HG03066 (cell line): ENCODE data around the gene D2HGDH.
"Not testable (repeated sequence)": the region's sequence is repeated elsewhere in the genome, so short reads cannot be mapped to it uniquely, and the experiment has no call there.

Experiments
- ATAC-seq: cut with Tn5 transposase; IDR thresholded peaks from one replicate; pipeline ENCODE4 v1.9.1; 2021; ENCODE audit warnings: low read depth; ENCODE audit not compliant: unreplicated experiment

Gene D2HGDH

DNA sequence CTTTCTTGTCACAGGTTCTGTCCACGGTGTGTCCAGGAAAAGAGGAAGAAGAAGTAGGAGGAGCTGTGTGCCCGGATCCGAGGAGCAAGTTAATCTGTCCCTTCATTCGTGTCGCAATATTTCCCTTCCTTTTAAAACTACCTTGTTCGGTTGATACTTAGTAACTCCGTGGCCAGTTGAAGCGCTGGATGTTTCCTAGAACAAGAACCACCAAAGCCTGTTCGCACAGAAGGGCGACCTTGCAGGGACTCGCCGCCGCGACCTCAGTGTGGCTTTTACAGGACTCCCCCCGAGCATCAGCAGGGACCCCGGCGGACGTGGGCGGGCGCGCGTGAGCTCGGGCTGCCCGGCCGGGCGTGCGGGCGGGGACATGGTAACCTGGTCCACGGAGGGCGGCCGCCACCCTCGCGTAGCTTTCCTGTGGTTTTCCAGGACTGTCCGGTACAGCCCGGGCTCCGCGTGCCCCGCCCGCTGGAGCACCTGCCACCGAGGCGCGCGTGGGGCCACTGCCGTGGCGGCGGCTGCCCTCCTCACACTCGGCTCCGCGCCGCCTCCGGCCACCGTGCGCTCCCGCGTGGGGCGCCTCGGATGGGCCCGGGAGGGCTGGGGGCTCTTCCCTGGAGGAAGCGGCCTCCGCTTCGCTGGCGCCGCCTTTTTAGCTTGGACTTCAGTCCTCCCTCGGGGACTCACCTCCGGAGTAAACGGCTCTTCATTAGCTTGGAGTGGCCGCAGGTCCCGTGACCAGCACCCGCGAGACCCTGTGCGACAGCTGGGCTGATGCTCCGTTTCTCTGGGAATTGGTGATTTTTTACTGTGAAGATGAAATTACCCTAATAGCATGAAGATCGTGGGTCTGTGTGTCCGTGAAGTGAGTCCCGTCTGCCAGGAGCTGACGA lies 9.2 kb upstream of the D2HGDH start:
- ATAC-seq = no peak

DNA sequence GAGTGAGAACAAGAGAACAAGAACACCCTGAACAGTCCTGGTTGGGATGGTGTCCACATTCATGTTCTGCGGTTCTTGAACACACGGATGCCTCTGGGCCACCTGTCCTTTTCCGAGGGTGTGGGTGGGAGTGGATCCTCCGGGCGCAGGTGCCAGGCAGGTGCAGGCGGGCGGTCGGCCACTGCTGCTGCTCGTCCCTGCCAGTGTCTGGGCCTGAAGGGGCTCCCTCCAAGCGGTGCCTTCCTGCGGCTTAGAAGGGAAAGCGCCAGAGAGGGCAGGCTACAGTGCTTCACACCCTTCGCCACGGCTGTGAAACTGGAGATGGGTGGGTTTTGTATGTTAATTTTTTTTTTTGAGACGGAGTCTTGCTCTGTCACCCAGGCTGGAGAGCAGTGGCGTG lies 8.0 kb upstream of the D2HGDH start:
- ATAC-seq = no peak

DNA sequence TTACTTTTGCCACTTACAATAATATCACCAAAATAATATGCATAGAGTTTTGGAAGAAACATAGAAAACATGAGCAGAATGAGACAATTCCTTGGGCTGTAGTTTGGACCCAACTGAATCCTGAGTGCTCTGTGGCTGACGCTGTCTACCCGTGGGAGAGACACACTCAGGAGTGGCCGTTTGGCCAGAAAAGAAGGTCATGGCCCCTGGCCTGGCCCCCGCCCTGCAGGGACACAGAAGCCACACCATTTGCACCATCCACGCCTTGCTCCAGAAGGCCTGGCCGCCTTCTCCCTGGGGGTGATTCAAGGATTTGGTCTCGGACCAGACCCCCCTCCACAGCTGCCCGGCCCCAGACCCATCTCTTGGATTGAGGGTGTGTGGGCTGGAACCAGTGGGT lies 6.4 kb upstream of the D2HGDH start:
- ATAC-seq = no peak

DNA sequence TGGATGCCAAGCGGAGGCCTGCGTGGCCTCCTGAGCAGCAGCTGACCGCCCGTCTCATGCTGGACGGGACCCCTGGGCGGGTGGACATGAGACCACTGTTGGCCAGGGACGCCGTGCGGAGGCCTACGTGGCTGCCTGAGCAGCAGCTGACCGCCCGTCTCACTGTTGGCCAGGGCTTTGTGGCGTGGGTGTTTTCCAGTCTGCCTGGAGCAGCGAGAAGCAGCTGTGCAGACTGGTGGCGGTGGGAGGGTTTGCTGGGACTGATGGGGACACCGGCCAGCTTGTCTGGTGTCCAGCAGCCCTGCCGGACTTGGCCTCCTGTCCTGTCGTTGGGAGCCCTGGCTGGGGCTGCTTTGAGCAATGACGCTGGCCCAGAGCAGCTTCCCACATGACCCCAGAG lies 5.8 kb upstream of the D2HGDH start:
- no peak for ATAC-seq

DNA sequence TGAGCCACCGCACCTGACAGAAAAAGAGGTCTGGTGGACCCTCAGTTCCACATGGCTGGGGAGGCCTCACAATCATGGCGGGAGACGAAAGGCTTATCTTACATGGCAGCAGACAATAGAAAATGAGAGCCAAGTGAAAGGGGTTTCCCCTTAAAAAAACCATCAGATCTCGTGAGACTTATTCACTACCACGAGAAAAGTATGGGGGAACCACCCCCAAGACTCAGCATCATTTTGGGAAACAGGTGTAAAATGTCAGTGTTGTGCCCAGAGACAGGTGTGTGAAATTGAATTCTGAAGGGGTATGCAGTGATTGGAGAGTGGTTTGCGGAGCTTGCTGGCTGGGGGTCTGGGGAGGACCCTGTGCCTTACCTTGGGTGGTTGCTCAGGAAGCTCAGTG lies 4.6 kb upstream of the D2HGDH start:
- no peak for ATAC-seq

DNA sequence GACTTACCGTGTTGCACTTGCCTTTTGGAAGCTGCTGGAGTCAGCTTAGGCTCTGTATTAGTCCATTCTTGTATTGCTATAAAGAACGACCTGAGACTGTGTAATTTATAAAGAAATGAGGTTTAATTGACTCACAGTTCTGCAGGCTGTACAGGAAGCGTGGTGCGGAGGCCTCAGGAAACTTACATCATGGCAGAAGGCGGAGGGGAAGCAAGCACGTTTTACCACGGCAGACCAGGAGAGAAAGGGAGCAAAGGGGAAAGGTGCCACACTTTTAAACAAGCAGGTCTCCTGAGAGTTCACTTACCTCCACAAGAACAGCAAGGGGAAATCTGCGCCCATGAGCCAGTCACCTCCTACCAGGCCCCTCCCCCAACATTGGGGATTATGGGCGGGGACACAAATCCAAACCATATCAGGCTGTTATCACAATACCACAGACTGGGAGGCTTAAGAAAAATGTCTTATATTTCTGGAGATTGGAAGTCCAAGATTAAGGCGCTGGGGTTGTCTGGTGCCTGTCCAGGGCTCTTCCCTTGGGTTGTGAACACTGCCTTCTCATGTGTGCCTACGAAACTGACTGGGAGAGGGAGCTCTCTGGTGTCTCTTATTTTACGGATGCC lies 3.6 kb upstream of the D2HGDH start:
- no peak for ATAC-seq

DNA sequence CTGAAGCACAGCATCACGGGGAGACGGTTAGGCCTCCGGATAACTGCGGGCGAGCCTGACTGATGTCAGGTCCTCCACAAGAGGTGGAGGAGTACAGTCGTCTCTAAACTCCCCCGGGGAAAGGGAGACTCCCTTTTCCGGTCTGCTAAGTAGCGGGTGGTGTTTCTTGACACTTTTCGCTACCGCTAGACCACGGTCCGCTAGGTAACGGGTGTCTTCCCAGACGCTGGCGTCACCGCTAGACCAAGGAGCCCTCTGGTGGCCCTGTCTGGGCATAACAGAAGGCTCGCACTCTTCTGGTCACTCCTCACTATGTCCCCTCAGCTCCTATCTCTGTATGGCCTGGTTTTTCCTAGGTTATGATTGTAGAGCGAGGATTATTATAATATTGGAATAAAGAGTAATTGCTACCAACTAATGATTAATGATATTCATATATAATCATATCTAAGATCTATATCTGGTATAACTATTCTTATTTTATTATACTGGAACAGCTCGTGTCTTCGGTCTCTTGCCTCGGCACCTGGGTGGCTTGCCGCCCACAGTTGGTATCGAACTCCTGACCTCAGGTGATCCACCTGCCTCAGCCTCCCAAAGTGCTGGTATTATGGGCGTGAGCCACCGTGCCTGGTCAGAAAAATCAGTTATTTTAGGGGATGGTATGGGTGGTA lies 1.8 kb upstream of the D2HGDH start:
- not testable (repeated sequence) for ATAC-seq

DNA sequence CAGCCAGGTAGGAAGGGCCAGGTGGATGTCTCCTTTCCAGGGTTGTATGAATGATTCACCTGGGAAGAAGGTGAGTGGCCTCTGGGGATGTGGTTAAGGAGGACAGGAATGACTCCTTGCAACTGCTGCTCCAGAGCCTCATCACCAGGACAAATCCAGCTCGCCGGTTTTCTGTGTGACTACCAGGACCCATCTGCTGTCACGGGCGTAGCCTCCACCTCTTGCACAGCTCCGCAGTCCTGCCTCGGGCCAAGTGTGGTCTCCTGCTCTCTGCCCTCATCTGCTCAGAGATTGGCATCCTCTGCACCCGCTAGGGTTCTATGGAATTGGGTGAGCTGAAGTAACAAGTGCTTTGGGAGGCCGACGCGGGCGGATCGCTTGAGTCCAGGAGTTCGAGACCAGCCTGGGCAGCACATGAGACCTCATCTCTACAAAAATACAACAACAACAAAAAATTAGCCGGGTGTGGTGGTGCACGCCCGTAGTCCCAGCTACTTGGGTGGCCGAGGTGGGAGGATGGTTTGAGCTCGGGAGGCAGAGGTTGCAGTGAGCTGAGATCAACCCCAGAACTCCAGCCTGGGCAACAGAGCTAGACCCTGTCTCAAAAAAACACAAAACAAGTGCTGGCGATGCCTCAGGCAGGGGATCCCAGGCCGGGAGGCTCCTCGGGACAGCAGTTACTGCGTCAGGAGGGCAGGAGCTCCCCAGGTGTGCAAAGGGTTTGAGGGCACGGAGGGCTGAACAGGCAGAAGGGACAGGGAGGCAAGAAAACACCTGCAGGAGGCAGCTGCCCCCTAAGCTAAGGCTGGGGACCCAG lies 831 bp upstream of the D2HGDH start:
- no peak for ATAC-seq

DNA sequence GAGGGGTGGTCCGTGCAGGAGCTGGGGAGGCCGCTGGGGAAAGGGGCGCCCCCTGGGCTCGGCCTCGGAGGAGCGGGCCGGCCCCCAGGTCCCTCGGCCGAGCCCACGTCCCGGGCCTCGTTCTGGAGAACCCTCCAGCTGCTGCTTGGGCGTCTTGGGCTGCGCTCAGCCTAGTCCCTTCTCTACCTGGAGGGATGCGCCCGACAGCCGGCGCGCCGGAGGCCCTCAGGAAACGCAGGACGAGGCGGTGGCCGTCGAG lies 293 bp upstream of the D2HGDH start:
- no peak for ATAC-seq

DNA sequence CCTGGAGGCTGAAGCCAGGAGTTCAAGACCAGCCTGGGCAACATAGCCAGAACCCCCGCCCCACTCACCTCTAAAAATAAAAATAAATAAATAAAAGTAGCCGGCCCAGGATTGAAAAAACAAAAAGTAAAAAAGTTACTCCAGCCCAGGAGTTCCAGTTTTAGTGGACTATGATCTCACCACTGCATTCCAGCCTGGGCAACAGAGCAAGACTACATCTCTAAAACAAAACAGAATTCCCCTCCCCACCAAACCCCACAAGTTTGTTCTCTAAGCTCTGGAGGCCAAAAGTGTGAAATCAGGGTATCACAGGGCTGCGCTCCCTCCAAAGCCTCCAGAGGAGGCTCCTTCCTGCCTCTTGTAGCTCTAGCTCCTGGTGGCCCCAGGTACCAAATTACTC lies 1.7 kb downstream of the D2HGDH start:
- ATAC-seq = no peak

DNA sequence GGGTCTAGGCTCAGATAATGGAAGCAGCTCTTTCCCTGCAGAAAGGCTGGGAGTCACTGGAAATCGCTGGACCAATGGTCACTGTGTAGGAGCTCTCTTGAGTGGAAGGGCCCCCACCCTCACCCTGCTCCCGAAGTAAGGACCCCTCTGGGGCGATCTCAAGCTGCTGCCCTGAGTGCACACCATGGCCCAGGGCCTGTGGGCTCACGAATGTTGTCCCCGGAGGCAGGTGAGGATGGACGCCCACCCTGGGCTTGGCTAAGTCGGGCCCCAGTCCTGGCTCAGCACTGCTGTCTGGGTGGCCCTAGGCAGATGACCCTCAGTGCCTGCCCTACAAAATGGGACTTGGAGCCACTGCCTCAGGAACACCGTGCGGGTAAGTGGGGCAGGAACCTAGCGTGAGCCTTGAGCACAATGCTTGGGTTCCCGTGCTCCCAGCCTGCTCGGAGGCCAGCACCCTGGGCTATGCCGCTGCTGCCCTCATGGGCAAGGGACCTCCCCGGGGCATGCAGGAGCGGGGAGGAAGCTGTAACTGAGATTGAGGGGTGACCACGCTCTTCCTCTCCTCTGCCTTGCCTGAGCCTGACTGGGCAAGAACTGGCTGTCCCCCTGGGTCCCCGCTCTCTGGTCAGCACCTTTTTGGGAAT lies 3.7 kb downstream of the D2HGDH start:
- no peak for ATAC-seq

DNA sequence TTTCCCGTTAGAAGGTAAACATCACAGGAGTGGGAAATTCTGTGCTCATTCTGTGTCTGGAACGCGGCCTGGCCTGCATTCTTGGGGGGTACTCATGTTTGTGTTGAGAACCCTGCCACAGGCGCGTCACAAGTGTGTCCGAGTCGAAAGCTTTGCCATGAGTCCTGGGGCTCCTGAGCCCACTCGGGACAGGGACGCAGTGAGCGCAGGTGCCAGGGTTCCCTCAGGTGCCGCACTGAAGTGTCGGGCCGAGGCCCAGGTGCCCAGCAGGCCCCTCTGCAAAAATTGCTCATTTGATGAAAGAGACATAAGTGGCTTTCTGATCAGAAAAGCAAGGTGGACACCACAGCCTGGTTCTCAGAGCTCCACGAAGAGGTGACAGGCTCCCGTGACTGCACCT lies 4.7 kb downstream of the D2HGDH start:
- ATAC-seq = no peak

DNA sequence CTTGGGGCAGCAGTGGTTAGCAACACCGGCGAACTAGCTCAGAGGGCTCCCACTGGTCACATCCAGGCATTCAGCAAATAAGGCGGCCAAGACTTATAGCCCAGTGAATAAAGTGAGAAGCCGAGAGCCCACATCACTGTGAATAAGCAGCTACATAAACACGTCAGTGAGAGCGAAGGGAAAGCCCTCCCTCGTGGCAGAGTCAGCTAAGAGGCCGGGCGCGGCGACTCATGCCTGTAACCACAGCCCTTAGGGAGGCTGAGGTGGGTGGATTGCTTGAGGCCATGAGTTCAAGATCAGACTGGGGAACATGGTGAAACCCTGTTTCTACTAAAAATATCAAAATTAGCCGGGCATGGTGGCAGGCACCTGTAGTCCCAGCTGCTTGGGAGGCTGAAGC lies 5.2 kb downstream of the D2HGDH start:
- no peak for ATAC-seq

DNA sequence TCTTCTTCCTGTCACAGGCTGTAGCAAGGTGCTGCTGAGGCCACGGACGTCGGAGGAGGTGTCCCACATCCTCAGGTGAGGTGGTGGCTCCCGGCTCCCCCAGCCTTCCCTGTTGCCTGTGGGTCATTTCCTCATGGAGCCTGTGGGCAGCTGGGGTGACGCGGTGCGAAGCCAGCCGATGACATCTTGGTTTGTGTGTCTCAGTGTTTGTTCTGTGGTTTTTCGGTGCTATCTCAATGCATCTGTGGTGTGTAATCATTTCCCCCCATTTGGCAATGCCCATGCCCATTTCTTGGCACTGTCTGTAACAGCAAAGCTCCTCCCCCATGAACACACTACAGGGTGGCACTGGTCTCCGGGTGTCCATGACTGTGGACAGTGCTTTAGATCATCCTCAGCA lies 6.6 kb downstream of the D2HGDH start:
- no peak for ATAC-seq

DNA sequence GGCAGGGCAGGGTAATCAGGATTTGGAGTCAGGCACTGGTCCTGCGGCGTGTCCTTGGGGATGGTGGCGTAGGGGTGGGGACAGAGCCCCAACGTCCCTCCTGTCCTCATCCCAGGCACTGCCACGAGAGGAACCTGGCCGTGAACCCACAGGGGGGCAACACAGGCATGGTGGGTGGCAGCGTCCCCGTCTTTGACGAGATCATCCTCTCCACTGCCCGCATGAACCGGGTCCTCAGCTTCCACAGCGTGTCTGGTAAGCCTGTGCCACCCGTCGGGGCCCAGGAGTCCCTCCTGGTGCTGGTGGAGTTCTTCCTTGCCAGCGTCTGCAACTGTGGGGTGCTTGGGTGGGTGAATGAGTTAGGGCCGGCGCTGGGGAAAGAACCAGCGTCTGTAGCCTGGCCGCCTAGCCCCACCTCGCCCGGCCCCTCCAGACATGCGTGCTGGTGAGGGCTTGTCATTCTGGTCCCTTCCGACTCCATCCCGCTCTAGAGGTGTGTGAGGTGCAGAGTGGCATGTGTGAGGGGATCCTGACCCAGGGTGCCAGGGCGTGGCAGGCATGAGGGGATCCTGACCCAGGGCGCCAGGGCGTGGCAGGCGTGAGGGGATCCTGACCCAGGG lies 8.0 kb downstream of the D2HGDH start:
- no peak for ATAC-seq

DNA sequence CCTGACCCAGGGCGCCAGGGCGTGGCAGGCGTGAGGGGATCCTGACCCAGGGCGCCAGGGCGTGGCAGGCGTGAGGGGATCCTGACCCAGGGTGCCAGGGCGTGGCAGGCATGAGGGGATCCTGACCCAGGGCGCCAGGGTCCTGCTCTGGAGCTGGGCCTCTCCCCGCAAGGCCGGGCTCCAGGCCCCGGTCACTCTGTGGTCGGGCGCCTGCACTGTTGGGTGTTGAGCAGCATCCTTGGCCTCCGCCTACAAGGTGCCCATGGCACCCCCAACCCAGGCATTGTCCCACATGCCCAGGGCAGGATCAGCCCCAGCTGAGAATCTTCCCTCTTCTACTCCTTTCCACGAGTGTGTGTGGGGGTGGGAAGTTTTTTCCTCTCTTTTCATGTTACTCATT lies 8.6 kb downstream of the D2HGDH start:
- not testable (repeated sequence) for ATAC-seq

DNA sequence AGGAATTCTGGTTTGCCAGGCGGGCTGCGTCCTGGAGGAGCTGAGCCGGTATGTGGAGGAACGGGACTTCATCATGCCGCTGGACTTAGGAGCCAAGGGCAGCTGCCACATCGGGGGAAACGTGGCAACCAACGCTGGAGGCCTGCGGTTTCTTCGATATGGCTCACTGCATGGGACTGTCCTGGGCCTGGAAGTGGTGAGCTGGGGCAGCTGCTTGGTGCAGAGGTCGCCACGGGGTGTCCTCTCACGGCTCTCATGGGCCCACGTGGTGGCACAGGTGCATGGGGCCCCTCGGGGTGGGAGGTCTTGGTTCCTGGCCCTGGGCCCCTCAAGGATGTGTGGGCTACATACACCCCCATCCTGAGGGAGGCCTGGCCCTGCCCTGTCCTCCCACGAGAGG lies 9.2 kb downstream of the D2HGDH start:
- ATAC-seq = no peak

DNA sequence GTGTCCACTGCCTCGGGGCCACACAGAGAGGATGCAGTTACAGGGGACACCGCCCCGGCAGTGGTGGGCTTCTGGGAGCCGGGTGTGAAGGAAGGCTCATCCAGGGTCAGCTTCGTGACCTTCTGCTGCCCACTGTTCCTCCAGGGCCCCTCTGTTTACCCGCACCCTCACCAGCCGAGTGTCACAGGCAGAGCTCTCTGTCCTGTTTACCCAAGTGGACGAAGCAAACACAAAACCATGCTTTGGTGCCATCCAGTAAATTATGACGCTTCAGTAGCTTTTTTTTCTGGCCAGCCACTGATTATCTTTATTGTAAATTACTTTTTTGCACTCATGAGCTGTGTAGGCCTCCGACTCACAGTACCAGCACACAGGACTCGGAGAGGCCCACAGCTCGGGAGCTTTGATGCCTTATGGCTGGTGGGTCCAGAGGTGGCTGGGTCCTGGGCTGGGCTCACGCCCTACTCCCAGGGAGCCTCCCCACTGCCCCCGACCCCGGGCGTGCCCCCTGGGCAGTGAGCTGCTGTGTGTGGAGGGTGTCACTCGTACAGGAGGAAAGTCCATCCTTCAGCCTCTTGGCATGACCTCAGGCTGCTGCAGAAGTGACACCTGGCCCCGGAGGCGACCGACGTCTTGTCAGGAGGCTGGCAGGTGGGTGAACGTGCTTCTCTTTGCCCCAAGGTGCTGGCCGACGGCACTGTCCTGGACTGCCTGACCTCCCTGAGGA lies 9.8 kb downstream of the D2HGDH start:
- no peak for ATAC-seq

DNA sequence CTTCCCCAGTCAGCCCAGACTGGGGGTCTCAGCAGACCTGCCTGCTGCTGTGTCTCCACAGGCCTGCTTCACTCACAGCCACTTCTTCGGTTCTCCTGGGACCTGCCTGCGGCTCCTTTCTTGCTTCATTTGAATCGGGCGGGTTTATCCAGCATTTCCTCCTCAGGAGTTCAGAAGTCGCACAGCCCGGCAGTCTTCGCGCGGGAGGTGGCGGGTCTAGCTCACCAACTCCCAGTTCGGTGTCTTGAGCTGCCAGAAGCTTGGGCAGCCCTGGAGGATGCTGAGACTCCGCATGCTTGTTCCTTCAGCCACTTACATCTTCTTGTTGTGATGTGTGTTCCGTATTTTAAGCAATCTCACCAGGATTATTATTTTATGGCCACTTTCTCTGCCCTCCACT lies 10.8 kb downstream of the D2HGDH start:
- no peak for ATAC-seq

DNA sequence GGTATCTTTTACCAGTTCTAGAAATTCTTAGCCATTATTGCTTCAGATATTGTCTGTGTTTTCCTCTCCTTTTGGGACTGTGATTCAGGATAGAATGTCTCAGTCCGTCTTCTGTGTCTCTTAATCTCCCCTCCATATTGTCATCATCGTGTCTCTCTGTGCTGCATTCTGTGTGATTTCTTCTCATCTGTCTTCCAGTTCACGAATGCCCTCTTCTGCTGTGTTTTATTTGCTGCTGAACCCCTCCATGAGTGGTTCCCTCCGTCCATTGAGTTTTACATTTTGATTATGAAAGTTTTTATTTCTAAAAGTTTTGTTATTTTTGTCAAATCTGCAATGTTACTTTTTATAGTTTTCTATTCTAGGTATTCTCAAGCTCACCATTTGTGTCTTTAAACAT lies 11.7 kb downstream of the D2HGDH start:
- no peak for ATAC-seq
